Middle frontal gyrus (tissue), 1 donor: ENCODE measurements around the gene TSKS.

Experiments
- DNase-seq: peaks from one replicate; pipeline ENCODE4 v3.0.0-alpha.2; 2015; ENCODE audit warnings: low spot score; ENCODE audit errors: extremely low spot score

Gene TSKS

GRCh38 chr19:49763230-49763629 is at the start of gene TSKS:
Gene TSKS, minus strand, starts transcription at chr19:49763306. Its CDS starts 59 bp downstream, at chr19:49763247.
- DNase-seq: no peak

- DNase-seq: no peak
Measured at GRCh38 chr19:49812452-49812996, 49.4 kb upstream of the TSKS start.

- no peak for DNase-seq
Measured at GRCh38 chr19:49811328-49811727, 48.2 kb upstream of the TSKS start.

GRCh38 chr19:49809941-49810389 is 46.9 kb upstream of the TSKS start:
- DNase-seq: no peak

GRCh38 chr19:49809160-49809940 is 46.2 kb upstream of the TSKS start:
- DNase-seq: no peak

DNA sequence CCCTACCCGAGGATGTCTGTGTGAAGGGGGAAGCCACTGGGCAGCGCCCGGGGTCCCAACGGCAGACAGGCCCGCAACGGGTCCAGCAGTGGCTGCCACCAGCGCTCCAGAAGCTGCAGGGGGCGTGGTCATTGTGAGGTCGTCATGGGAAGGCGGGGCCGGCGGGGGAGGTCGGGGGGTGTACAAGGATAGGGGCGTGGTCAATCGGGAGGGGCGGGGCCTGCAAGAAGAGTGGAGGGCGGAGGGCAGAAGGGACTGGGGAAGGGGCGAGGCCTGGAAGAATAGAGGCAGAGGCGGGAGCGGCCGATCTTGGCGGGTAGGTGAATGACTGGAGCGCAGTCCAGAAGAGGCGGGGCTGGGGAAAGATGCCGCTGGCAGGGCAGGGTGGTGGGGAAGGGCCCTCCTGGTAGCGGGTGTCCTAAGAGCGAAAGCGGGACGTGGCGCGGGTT is 45.6 kb upstream of the TSKS start:
- DNase-seq: peak; percentile 49

GRCh38 chr19:49807904-49808675 is 45.0 kb upstream of the TSKS start:
- DNase-seq: no peak

DNA sequence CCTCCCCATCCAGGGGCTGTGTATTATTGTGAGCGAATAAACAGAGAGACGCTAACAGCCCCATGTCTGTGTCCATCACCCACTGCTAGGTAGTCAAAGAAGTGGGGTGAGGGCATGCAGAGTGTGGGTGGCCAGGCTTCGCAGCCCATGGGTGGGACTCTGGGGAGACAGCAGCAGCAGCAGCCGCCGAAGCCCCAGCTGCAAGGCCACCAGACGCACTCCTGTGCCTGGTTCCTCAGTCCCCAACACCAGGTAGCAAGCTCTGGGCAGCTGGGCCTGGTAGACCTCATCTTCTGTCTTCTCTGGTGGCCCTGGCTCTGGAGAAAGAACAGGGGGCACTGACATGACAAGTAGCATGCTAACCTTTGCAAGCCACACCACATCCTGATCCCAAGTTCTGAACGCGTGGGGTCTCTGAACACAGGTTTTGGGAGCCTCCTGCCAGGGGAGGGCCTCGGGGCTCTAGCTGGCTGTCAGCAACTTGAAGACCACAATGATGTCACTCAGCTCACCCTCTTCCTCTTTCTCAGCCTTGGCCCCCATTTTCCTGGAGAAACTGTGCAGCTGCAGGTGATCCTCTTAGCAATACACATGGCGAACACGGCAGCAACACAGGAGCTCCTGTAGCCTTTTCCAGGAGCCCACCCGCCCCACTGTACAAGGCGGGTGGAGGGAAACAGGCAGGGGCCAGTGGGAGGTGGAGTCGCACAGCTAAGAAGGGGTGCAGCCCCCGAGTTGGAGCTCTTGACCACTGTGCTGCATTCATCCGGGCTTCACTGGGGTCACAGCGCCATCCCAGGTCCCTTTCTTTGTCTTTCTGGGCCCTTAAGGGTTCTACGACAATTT is 44.2 kb upstream of the TSKS start:
- DNase-seq: no peak

GRCh38 chr19:49806620-49806959 is 43.5 kb upstream of the TSKS start:
- no peak for DNase-seq

DNA sequence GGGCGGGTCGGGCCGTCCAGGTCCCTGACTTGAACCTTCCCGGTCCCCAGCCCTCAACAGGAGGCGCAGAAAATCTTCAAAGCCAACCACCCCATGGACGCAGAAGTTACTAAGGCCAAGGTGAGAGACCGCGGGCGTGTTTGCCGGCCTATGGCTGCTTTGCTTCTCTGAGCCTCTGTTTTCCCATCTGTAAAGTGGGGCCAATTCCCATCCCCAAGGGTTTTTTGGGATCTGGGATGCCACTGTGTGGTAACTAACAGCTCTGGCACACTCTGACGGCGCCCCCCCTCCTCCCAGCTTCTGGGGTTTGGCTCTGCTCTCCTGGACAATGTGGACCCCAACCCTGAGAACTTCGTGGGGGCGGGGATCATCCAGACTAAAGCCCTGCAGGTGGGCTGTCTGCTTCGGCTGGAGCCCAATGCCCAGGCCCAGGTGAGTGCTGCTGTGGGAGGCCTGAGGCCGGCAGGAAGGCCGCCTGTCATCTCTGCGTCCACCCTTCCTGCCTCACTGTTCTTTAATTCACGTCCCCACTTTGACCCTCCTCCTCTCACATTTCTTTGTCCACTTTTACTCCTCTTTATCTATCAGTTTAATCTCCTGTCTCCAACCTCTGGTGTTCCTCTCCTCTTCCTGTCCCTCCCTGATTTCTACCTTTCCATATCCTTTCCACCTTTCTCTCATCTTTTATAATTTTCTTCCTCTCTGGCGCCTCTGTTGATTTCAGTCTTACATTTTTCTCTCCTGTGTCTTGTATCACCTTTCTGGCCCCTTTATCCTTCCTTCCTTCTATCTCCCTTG is 42.9 kb upstream of the TSKS start:
- DNase-seq: no peak

DNA sequence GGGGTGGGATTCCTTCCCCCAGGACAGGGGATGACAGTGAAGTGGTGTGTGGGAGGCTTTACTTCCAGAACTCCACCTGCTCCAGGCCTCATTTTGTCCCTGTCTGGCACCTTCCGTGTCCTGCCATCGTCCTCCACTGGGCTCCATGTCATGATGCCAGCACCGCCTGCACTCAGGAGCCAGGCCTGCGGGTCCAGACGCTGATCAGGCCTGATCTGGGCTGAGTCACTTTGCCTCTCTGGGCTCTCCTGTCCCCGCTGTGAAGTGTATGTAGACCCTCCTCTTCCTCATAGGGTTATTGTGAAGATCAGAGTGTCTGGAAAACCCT is 40.4 kb upstream of the TSKS start:
- no peak for DNase-seq

DNA sequence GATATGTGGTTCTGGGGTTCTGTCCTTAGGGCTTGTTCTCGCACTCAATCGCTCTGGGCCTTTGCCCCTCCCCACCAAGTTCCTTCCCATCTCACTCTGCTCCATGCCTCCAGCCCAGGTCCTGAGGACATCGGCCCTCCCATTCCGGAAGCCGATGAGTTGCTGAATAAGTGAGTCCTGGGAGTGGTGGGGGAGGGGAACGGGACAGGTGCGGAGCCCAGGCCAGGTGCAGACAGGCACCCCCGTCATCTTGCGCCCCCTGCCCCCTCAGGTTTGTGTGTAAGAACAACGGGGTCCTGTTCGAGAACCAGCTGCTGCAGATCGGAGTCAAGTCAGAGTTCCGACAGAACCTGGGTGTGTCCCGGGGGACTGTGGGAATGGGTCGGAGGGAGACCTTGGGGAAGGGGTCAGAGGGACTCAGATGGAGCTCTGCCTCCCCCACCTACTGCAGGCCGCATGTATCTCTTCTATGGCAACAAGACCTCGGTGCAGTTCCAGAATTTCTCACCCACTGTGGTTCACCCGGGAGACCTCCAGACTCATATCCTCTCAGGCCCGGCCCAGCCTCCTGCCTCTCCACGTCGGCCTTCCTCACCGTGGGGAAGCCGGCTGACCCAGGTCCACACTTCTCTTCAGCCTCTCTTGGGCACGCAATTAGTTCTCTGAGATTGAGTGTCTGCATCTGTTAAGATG is 39.9 kb upstream of the TSKS start:
- no peak for DNase-seq

DNA sequence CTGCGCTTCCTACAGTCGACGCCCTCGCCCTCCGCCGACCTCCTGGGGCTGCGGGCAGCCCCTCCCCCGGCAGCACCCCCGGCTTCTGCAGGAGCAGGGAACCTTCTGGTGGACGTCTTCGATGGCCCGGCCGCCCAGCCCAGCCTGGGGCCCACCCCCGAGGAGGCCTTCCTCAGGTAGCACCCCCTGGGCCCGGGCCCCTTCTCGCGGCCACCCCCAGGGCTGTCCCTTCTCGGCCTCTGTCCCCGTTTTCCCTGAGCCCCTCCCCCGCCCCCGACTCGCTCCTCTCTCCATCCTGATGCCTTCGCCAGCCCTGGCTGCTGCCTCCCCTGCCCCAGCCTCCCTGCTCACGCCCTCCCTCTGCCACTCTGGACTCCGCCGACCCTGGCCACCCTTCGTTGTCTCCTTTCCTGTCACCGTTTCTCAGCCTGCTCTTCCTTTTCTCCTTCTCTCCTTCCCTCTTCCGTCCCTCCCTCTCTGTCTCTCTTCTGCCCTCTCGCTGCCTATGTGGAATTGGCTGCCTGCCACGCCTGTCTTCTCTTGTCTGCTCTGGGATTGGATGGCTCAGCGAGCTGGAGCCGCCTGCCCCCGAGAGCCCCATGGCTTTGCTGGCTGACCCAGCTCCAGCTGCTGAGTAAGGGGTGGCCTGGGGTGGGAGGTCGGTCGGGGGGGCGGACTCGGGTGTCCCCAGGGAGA is 39.0 kb upstream of the TSKS start:
- DNase-seq: peak; percentile 90

DNA sequence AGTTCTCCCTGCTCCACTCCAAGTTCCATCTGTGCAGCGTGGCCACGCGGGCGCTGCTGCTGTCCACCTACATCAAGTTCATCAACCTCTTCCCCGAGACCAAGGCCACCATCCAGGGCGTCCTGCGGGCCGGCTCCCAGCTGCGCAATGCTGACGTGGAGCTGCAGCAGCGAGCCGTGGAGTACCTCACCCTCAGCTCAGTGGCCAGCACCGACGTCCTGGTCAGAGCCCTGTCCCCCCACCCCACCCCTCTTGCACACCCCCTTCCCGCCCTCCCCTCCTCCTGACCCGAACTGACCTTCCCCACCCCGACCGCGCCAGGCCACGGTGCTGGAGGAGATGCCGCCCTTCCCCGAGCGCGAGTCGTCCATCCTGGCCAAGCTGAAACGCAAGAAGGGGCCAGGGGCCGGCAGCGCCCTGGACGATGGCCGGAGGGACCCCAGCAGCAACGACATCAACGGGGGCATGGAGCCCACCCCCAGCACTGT is 38.3 kb upstream of the TSKS start:
- DNase-seq: no peak

DNA sequence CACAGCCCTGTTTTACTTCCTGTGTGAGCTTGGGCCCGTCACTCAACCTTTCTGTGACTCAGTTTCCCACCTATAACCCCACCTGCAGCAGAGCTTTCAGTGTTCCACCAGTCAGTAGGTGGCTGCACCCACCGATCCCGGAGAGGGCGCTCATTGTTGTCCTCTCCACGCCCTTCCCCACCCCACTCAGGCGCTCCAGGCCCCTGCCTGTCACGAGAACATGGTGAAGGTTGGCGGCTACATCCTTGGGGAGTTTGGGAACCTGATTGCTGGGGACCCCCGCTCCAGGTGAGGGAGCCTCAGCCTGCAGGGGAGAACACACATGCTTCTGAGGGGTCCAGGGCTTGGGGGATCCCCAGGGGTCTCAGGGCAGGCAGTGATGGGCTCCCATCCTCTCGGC is 37.7 kb upstream of the TSKS start:
- no peak for DNase-seq

- DNase-seq: no peak
Measured at GRCh38 chr19:49799798-49800376, 36.8 kb upstream of the TSKS start.

- DNase-seq: no peak
Measured at GRCh38 chr19:49799271-49799797, 36.2 kb upstream of the TSKS start.

DNA sequence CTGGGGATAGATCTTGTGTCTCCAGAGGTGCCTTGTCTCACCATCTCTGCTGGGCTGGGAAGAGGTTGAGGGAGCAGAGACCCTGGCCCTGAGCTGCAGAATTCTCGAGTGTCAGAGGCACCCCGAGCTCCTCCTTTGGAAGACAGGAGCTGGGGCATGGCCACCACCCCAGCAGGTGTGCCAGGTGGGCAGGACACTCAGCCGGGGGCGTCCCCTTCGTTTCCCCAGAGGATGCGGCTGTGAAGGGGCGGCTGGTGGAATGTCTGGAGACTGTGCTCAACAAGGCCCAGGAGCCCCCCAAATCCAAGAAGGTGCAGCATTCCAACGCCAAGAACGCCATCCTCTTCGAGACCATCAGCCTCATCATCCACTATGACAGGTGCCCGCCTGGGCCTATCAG is 35.5 kb upstream of the TSKS start:
- DNase-seq: no peak

DNA sequence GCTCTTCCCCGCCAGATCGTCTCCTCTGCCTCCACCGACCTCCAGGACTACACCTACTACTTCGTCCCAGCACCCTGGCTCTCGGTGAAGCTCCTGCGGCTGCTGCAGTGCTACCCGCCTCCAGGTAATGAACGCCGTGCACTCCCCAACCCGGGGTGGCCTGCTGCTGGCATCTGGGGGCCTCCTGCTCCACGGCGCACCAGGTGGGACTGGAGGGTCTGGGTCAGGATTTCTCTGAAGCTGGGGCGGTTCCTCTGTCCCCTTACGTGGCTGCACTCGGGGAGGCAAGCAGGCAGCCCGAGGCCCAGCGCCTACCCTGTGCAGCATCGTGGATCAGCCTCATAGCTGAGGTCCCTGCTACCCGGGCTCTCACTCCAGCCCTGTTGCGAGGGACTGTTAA is 32.5 kb upstream of the TSKS start:
- DNase-seq: no peak
